Raji (cell line): Measurements from ENCODE around the gene SLC35B1.

Experiments used
- POLR2A ChIP-seq: IDR thresholded peaks from 2 replicates; pipeline ENCODE4 v1.6.1; 2011; ENCODE audit warnings: low read depth, low read length, control low read depth; ENCODE audit not compliant: insufficient read depth

Gene SLC35B1

GRCh38 chr17:49716668-49717364 lies 9.1 kb upstream of the SLC35B1 start:
- no peak for TF ChIP-seq POLR2A

GRCh38 chr17:49715717-49716279 lies 8.0 kb upstream of the SLC35B1 start:
- TF ChIP-seq POLR2A = no peak

- TF ChIP-seq POLR2A = no peak
Observed at GRCh38 chr17:49715216-49715615, 7.5 kb upstream of the SLC35B1 start.

GRCh38 chr17:49708515-49709183 lies 885 bp upstream of the SLC35B1 start:
- TF ChIP-seq POLR2A = no peak

GRCh38 chr17:49707246-49707607 lies 537 bp downstream of the SLC35B1 start:
- no peak for TF ChIP-seq POLR2A

- TF ChIP-seq POLR2A = no peak
Observed at GRCh38 chr17:49705254-49705653, 2.5 kb downstream of the SLC35B1 start.

- no peak for TF ChIP-seq POLR2A
Observed at GRCh38 chr17:49703557-49704277, 4.0 kb downstream of the SLC35B1 start.

- TF ChIP-seq POLR2A = no peak
Observed at GRCh38 chr17:49700960-49701359, 6.8 kb downstream of the SLC35B1 start.

- no peak for TF ChIP-seq POLR2A
Observed at GRCh38 chr17:49699966-49700575, 7.7 kb downstream of the SLC35B1 start.

GRCh38 chr17:49698005-49698404 lies 9.8 kb downstream of the SLC35B1 start:
- no peak for TF ChIP-seq POLR2A

GRCh38 chr17:49696233-49696761 lies 11.5 kb downstream of the SLC35B1 start:
- no peak for TF ChIP-seq POLR2A

- TF ChIP-seq POLR2A = no peak
Observed at GRCh38 chr17:49695698-49696232, 12.0 kb downstream of the SLC35B1 start.

- TF ChIP-seq POLR2A = no peak
Observed at GRCh38 chr17:49694847-49695697, 12.7 kb downstream of the SLC35B1 start.

- no peak for TF ChIP-seq POLR2A
Observed at GRCh38 chr17:49692751-49693150, 15.0 kb downstream of the SLC35B1 start.
